GM18870 (cell line): Measurements from ENCODE around the gene QSOX1.

ENCODE experiments used
- ATAC-seq: cut with Tn5 transposase; IDR thresholded peaks from one replicate; pipeline ENCODE4 v1.9.1; 2021; ENCODE audit warnings: moderate library complexity; ENCODE audit not compliant: unreplicated experiment

Gene QSOX1

GRCh38 chr1:180249725-180250498 is 95.2 kb downstream of the QSOX1 start:
- no peak for ATAC-seq

- ATAC-seq, result no peak
Observed at GRCh38 chr1:180250499-180250770, 95.8 kb downstream of the QSOX1 start.

- no peak for ATAC-seq
Observed at GRCh38 chr1:180250883-180251509, 96.3 kb downstream of the QSOX1 start.

GRCh38 chr1:180251526-180252305 is 97.0 kb downstream of the QSOX1 start:
- ATAC-seq, result no peak

GRCh38 chr1:180252638-180253536 is 98.2 kb downstream of the QSOX1 start:
- peak; percentile 58 for ATAC-seq
